Measurements from ENCODE around the gene C2orf78.
"Not testable (repeated sequence)": the region's sequence is repeated elsewhere in the genome, so short reads cannot be mapped to it uniquely, and the experiment has no call there.

C2orf78 gene

GRCh38 chr2:73759285-73759764, 24.7 kb upstream of the C2orf78 start:
- H3K4me3 ChIP-seq (ENCODE audit: extremely low read depth, insufficient read depth, low read length, poor library complexity, severe bottlenecking): no peak overlapping the region
- 57 to 71% methylated on average over 2 to 3 of the region's 3 CpGs for WGBS, 2 experiments (ENCODE audit: insufficient coverage in 2 of 2)
- no peaks in the 10 kb centered on the region for H3K9me3 ChIP-seq (ENCODE audit: control insufficient read depth, low read length)
- H3K4me1 ChIP-seq (ENCODE audit: control insufficient read depth, insufficient read depth, low read length, poor library complexity, severe bottlenecking): peaks cover 5% of the 10 kb centered on the region
- no peak overlapping the region for H3K27ac ChIP-seq (ENCODE audit: low read depth, low read length, severe bottlenecking)
- peaks cover 83% of the 10 kb centered on the region for H3K36me3 ChIP-seq (ENCODE audit: control insufficient read depth, insufficient read depth, low read length)

GRCh38 chr2:73759904-73760303, 24.1 kb upstream of the C2orf78 start:
- 100% methylated on average over 1 of the region's 2 CpGs; no CpG with 5 or more reads in 1 of the 2 experiments for WGBS, 2 experiments (ENCODE audit: insufficient coverage in 2 of 2)

DNA sequence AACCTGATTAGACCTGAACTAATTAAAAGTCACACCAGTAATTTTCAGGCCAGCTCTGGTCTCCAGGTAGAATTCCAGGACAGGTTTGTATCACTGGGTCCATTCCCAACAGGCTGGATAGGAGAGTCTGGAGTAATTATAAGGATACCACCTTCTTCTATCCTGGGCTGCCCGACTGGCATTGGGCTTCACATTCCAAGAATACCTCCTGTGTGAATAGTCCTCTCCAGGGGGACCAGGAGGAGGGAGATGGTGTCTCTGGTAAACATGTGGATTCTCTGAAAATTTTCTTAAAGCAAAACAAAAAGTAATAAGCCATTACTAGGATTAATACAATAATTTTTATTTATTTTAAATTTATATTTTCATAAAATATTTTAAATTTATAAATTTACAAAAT, 21.4 kb upstream of the C2orf78 start:
- Histone ChIP-seq H3K4me3 (ENCODE audit: extremely low read depth, insufficient read depth, low read length, poor library complexity, severe bottlenecking) (no peak overlapping the region), H3K9me3 (ENCODE audit: control insufficient read depth, low read length) (no peaks in the 10 kb centered on the region), H3K36me3 (ENCODE audit: control insufficient read depth, insufficient read depth, low read length) (peaks cover 83% of the 10 kb centered on the region), H3K4me1 (ENCODE audit: control insufficient read depth, insufficient read depth, low read length, poor library complexity, severe bottlenecking) (peaks cover 5% of the 10 kb centered on the region), H3K27ac (ENCODE audit: low read depth, low read length, severe bottlenecking) (no peak overlapping the region)
- no CpG with 5 or more reads among the region's 1 CpG for WGBS, 2 experiments (ENCODE audit: insufficient coverage in 2 of 2)

More at GRCh38 chr2:73759904-73760303, 24.1 kb upstream of the C2orf78 start:
- Histone ChIP-seq H3K27ac (ENCODE audit: low read depth, low read length, severe bottlenecking) (no peak overlapping the region), H3K4me1 (ENCODE audit: control insufficient read depth, insufficient read depth, low read length, poor library complexity, severe bottlenecking) (peaks cover 5% of the 10 kb centered on the region), H3K36me3 (ENCODE audit: control insufficient read depth, insufficient read depth, low read length) (peaks cover 85% of the 10 kb centered on the region), H3K9me3 (ENCODE audit: control insufficient read depth, low read length) (no peaks in the 10 kb centered on the region), H3K4me3 (ENCODE audit: extremely low read depth, insufficient read depth, low read length, poor library complexity, severe bottlenecking) (no peak overlapping the region)

GRCh38 chr2:73764945-73765344, 19.0 kb upstream of the C2orf78 start:
- WGBS, 2 experiments (ENCODE audit: insufficient coverage in 2 of 2): 80% methylated on average over 1 of the region's 1 CpG; no CpG with 5 or more reads in 1 of the 2 experiments
- Histone ChIP-seq H3K9me3 (ENCODE audit: control insufficient read depth, low read length) (no peaks in the 10 kb centered on the region), H3K27ac (ENCODE audit: low read depth, low read length, severe bottlenecking) (no peak overlapping the region), H3K4me3 (ENCODE audit: extremely low read depth, insufficient read depth, low read length, poor library complexity, severe bottlenecking) (no peak overlapping the region), H3K36me3 (ENCODE audit: control insufficient read depth, insufficient read depth, low read length) (peaks cover 85% of the 10 kb centered on the region), H3K4me1 (ENCODE audit: control insufficient read depth, insufficient read depth, low read length, poor library complexity, severe bottlenecking) (peaks cover 5% of the 10 kb centered on the region)

- H3K4me1 ChIP-seq (ENCODE audit: control insufficient read depth, insufficient read depth, low read length, poor library complexity, severe bottlenecking): peaks cover 5% of the 10 kb centered on the region
- H3K36me3 ChIP-seq (ENCODE audit: control insufficient read depth, insufficient read depth, low read length): peaks cover 85% of the 10 kb centered on the region
- H3K27ac ChIP-seq (ENCODE audit: low read depth, low read length, severe bottlenecking): no peak overlapping the region
- no peaks in the 10 kb centered on the region for H3K9me3 ChIP-seq (ENCODE audit: control insufficient read depth, low read length)
- WGBS, 2 experiments (ENCODE audit: insufficient coverage in 2 of 2): 86 to 93% methylated on average over 1 of the region's 1 CpG
- H3K4me3 ChIP-seq (ENCODE audit: extremely low read depth, insufficient read depth, low read length, poor library complexity, severe bottlenecking): no peak overlapping the region
These were observed 17.6 kb upstream of the C2orf78 start for GRCh38 chr2:73766349-73766748.

DNA sequence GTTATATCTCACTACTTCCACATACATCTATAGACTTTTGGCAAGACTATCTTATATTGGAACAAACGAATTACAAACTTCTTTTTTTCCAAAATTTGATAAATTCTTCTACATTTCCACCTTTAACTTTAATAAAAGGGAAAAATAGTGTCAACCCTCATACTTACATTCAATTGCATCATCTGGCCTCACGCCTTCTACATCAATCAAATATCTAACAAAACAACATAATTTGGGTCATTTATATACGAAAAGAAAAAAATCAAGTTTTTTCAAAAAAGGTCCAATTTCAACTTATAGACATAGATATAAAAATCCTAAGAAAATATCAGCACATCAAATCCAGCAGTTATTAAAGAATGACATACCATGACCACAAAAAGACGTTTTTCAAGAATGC, 17.0 kb upstream of the C2orf78 start:
- H3K4me3 ChIP-seq (ENCODE audit: extremely low read depth, insufficient read depth, low read length, poor library complexity, severe bottlenecking): no peak overlapping the region
- H3K9me3 ChIP-seq (ENCODE audit: control insufficient read depth, low read length): no peaks in the 10 kb centered on the region
- peaks cover 5% of the 10 kb centered on the region for H3K4me1 ChIP-seq (ENCODE audit: control insufficient read depth, insufficient read depth, low read length, poor library complexity, severe bottlenecking)
- no peak overlapping the region for H3K27ac ChIP-seq (ENCODE audit: low read depth, low read length, severe bottlenecking)
- WGBS, 2 experiments (ENCODE audit: insufficient coverage in 2 of 2): 83 to 100% methylated on average over 1 to 3 of the region's 4 CpGs
- H3K36me3 ChIP-seq (ENCODE audit: control insufficient read depth, insufficient read depth, low read length): peaks cover 84% of the 10 kb centered on the region

DNA sequence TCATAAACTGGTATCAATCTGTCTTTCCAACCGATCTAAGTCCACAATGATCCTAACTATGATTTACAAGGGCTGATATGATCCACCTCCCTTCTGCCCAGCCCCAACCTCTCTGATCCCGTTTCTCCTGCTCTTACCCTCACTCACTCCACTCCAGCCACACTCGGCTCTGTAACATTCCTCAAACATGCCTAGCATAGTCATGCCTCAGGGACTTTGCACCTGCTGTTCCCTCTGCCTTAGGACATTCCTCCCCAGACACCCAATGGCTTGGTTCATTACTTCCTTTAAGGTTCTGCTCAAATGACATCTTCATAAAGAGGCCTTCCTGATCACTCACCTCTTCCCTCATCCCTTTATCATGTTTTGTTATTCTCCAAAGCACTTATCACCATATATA, 13.3 kb upstream of the C2orf78 start:
- H3K27ac ChIP-seq (ENCODE audit: low read depth, low read length, severe bottlenecking): no peak overlapping the region
- 96 to 100% methylated on average over 3 of the region's 3 CpGs for WGBS, 2 experiments (ENCODE audit: insufficient coverage in 2 of 2)
- H3K9me3 ChIP-seq (ENCODE audit: control insufficient read depth, low read length): no peaks in the 10 kb centered on the region
- no peak overlapping the region for H3K4me3 ChIP-seq (ENCODE audit: extremely low read depth, insufficient read depth, low read length, poor library complexity, severe bottlenecking)
- peaks cover 84% of the 10 kb centered on the region for H3K36me3 ChIP-seq (ENCODE audit: control insufficient read depth, insufficient read depth, low read length)
- H3K4me1 ChIP-seq (ENCODE audit: control insufficient read depth, insufficient read depth, low read length, poor library complexity, severe bottlenecking): no peaks in the 10 kb centered on the region

DNA sequence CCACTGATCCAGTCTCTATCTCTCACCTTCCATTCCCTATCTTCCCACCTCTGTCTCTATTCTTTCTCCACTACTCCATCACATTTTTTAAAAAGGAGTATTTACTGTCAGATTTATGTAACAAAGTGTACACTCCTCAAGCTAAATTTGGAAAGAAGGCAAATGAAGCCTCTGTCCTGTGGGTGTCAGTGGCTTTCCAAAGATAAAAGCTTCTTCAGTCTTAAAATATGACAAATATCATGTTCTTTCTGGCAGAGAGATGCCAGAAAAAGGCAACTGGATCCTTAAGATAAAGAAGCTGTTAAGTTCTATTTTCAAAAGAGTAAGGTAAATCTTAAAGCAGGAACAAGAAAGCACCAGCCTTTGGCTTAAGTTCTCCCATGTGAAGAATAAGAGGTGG, 11.2 kb upstream of the C2orf78 start:
- peaks cover 79% of the 10 kb centered on the region for H3K36me3 ChIP-seq (ENCODE audit: control insufficient read depth, insufficient read depth, low read length)
- no peak overlapping the region for H3K4me3 ChIP-seq (ENCODE audit: extremely low read depth, insufficient read depth, low read length, poor library complexity, severe bottlenecking)
- no peak overlapping the region for H3K27ac ChIP-seq (ENCODE audit: low read depth, low read length, severe bottlenecking)
- H3K4me1 ChIP-seq (ENCODE audit: control insufficient read depth, insufficient read depth, low read length, poor library complexity, severe bottlenecking): no peaks in the 10 kb centered on the region
- H3K9me3 ChIP-seq (ENCODE audit: control insufficient read depth, low read length): no peaks in the 10 kb centered on the region

DNA sequence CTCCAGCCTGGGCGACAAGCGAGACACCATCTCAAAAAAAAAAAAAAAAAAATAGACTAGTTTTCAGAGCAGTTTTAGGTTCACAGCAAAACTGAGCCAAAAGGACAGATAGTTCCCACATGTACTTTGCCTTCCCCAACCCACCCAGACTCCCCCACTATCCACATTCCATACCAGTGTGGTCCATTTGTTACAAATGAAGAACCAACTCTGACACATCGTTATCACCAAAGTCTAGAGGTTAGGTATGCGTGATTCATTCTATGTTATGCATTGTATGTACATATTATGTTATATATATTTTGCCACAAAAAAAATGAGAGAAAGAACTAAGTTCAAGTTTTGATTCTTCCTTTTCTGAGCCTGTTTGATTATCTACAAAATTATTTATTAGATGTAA, 7.6 kb upstream of the C2orf78 start:
- no peak overlapping the region for H3K27ac ChIP-seq (ENCODE audit: low read depth, low read length, severe bottlenecking)
- H3K36me3 ChIP-seq (ENCODE audit: control insufficient read depth, insufficient read depth, low read length): peaks cover 44% of the 10 kb centered on the region
- no peaks in the 10 kb centered on the region for H3K4me1 ChIP-seq (ENCODE audit: control insufficient read depth, insufficient read depth, low read length, poor library complexity, severe bottlenecking)
- no CpG with 5 or more reads among the region's 4 CpGs for WGBS, 2 experiments (ENCODE audit: insufficient coverage in 2 of 2)
- H3K9me3 ChIP-seq (ENCODE audit: control insufficient read depth, low read length): no peaks in the 10 kb centered on the region
- H3K4me3 ChIP-seq (ENCODE audit: extremely low read depth, insufficient read depth, low read length, poor library complexity, severe bottlenecking): no peak overlapping the region

DNA sequence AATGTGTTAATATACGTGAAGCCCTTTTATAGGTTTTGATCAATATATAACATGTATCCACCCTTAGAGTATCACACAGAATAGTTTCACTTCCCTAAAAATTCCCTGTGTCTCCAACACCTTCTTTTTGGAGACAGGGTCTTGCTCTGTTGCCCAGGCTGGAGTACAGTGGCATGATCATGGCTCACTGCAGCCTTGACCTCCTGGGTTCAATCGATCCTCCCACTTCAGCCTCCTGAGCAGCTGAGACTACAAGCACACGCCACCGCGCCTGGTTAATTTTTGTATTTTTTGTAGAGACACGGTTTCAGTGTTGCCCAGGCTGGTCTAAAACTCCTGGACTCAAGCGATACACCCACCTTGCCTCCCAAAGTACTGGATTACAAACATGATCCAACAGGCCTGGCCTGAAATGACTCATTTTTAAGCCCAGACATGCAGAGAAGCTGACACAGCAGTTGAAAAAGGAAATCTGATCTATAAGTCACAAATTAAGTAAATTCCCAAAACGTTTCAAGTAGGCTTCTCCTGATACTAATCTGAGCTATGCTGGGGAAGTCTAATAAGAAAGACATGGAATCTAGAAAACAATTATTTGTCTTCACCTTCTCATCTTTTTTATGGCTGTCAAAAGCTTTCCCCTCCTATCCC, 7.0 kb upstream of the C2orf78 start:
- Histone ChIP-seq H3K4me3 (ENCODE audit: extremely low read depth, insufficient read depth, low read length, poor library complexity, severe bottlenecking) (no peak overlapping the region), H3K36me3 (ENCODE audit: control insufficient read depth, insufficient read depth, low read length) (peaks cover 38% of the 10 kb centered on the region)
- WGBS, 2 experiments (ENCODE audit: insufficient coverage in 2 of 2): 91 to 96% methylated on average over 6 to 7 of the region's 8 CpGs

DNA sequence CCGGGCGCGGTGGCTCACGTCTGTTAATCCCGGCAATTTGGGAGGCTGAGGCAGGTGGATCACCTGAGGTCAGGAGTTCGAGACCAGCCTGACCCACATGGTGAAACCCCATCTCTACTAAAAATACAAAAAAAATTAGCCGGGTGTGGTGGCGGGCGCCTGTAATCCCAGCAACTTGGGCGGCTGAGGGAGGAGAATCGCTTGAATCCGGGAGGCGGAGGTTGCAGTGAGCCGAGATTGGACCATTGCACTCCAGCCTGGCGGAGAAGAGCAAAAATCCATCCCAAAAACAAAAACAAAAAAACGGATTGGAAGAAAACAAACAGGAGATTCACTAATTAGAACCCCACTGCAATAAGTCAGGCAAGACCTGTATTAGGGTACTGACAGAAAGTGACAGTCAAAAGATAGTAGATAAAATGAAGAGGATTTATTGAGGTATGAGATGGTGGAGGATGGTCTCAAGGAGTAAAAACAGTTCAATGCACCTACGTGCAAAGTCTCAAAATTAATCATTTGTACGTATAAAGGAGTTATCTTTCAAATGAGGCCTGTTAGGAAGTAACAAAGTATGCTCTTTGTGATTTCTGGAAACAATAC, 5.0 kb upstream of the C2orf78 start:
- 75 to 90% methylated on average over 8 to 13 of the region's 18 CpGs for WGBS, 2 experiments (ENCODE audit: insufficient coverage in 2 of 2)
- Histone ChIP-seq H3K36me3 (ENCODE audit: control insufficient read depth, insufficient read depth, low read length) (peaks cover 25% of the 10 kb centered on the region), H3K4me3 (ENCODE audit: extremely low read depth, insufficient read depth, low read length, poor library complexity, severe bottlenecking) (peak overlapping the region; percentile 96)
- not testable (repeated sequence) for H3K4me1 ChIP-seq (ENCODE audit: control insufficient read depth, insufficient read depth, low read length, poor library complexity, severe bottlenecking); H3K9me3 ChIP-seq (ENCODE audit: control insufficient read depth, low read length); H3K27ac ChIP-seq (ENCODE audit: low read depth, low read length, severe bottlenecking)

More for the DNA sequence above, 7.0 kb upstream of the C2orf78 start:
- no peaks in the 10 kb centered on the region for H3K4me1 ChIP-seq (ENCODE audit: control insufficient read depth, insufficient read depth, low read length, poor library complexity, severe bottlenecking)
- no peak overlapping the region for H3K27ac ChIP-seq (ENCODE audit: low read depth, low read length, severe bottlenecking)
- no peaks in the 10 kb centered on the region for H3K9me3 ChIP-seq (ENCODE audit: control insufficient read depth, low read length)

Data from mesodermal cell (in vitro differentiated cells).